ENCODE data around the gene TMEM212.
"Not testable (repeated sequence)": the region's sequence is repeated elsewhere in the genome, so short reads cannot be mapped to it uniquely, and the experiment has no call there.

Gene TMEM212

DNA sequence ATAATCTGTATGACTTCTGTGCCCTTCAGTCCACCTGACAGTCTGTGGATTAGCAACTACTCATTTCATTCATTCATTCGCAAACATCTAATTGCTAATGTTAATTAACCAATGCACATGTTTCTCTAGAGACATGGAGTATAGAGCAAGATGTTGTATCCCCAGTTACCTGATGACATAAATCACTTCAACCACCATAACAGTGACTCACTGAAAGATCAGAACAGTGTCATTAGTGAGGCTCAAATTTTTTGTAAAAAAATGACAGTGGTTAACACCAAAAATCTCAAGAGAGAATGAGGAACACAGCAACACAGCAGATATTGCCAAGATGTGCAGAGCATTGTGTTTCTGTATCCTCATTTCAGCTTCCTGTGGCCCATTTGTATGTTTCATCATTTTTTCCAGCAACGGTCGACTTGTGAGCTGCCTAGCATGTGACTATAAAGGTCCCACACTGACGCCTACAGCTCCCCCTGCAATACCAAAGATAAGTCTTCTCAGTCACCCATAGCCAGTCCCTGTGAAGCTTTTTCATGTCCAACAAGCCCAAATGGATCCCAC lies 29.2 kb upstream of the TMEM212 start:
- DNase-seq: peak; percentile 93 to 99

DNA sequence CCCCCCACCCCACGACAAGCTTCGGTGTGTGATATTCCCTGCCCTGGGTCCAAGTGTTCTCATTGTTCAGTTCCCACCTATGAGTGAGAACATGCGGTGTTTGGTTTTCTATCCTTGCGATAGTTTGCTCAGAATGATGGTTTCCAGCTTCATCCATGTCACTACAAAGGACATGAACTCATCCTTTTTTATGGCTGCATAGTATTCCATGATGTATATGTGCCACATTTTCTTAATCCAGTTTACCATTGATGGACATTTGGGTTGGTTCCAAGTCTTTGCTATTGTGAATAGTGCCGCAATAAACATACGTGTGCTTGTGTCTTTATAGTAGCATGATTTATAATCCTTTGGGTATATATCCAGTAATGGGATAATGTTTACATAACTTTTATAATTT lies 28.5 kb upstream of the TMEM212 start:
- not testable (repeated sequence) for DNase-seq

DNA sequence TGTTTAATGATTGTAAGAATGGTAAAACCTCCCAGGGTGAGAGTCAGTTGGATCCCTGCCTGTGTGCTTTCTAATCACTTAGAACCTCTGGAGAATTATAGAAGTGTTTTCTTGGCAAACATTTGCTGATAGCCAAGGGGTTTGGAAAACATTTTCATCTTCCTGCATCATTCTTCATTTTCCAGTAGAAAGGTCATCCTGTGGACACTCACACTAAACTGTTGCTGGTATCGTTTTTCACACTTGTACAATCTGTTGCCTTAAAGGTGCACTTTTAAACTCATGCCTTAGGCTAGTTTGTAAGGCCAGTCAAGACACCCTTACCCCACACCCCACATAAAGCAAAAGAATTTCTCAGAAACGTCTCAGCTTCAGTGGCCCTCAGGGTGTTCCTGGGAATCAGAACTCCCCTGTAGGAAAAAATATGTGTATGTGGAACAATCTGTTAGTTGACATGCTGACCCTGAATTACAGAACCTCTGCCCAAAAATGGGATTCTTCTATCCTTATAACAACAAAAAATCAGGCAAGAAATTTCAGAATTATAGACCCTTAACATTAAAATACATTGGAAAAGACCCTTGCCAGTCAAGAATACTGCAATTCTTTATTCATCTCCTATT lies 27.1 kb upstream of the TMEM212 start:
- DNase-seq: no peak

DNA sequence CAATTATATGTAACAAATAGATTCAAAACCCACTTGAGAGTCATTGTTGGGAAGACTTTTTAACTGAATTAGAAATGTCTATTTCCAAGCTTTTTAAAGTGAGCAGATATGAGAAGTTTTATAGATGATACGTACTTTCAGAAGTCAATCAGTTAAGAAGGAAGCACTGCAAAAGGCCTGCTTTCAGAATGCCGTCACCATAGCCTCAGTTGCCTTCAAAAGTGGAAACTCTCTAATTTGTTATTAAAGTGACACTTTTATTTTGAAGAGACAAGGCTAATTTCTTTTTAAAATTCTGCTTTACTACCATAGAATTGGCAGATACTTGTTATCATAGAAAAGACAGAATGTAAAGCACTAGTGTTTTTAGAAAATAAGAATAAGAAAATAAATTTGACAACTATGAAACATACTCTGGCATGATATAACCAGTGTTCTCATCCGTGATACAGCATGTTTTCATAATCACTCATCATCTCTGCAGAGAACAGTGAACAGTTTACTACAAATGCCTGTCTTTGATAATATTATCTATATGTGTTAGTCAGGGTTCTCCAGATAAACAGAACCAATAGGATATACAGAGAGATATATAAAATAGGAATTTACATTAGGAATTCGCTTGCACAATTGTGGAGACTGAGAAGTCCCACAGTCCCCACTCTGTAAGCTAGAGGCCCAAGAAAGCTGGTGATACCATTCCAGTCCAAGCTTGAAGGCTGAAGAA lies 25.9 kb upstream of the TMEM212 start:
- no peak for DNase-seq

DNA sequence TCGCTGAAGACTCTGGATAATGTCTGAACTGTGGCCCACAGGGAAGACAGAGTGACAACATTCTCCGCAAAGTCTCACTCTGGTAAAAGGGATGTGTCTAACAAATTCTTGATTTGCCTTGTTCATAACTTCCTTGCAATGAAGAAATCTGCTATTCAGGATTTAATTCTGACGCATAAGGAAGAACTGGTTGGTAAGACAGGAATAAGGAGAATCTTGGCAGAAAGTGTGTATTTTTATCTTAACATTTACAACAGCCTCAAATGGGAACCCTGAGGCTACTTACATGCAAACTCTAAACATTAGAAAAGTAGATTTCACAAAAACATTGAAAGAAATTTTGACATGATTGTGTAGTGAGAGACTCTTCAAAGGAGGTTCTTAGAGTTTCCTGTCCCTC lies 22.1 kb upstream of the TMEM212 start:
- DNase-seq: no peak

DNA sequence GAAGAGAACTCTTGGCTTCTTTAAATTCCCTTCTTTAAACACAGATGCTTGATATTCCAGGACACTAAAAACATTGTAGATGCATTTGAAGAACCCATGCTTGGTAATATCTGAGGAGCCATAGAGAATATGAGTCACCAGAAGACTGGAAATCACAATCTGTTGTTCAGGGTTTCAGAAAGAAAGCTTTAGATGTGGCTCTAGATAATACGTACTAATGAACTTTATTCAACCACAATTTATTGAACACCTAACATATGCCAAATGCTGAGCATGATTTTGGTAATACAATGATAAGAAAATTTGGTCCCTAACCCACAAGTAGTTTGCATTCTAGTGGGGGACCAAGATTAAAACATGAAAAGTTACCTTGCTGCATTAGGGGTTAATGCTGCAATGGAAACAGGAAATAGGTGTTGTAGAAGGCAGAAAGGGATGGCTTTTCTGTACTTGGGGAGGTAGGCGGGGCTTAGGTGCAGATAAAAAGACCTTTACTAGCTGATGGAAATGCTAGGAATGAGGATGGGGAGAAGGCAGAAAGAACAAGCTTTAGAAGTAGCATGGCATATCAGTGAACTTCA lies 21.3 kb upstream of the TMEM212 start:
- DNase-seq: no peak

DNA sequence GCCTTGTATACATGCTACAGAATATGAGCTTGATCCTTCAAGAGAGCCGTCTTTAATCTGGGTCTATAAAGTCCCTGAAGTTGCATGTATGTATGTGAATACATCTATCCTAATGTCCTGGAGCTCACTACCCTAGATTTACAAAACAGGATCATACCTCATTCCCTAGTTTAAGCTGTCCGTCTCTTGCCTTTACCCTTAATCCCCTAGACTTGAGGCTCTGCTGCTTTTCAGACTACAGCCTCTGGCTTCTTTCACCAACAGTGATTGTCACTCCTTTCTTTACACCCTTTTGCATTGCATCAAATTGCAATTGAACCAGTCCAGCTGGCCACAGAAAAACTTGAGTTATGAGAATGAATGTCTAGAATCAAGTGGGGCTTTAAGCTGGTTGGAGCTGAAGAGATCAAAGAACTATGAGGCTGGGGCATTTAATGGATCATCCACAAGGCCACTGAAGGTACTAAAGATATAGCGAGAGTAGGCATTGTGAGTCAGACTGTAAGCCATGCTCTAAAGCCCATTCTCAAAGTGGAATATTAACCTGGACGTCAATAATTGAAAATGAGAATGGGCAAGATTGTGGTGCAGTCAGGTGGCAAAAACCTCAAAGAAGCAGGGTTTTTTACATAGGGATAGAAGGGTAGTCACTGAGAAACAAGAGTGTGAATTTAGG lies 20.6 kb upstream of the TMEM212 start:
- no peak for DNase-seq

DNA sequence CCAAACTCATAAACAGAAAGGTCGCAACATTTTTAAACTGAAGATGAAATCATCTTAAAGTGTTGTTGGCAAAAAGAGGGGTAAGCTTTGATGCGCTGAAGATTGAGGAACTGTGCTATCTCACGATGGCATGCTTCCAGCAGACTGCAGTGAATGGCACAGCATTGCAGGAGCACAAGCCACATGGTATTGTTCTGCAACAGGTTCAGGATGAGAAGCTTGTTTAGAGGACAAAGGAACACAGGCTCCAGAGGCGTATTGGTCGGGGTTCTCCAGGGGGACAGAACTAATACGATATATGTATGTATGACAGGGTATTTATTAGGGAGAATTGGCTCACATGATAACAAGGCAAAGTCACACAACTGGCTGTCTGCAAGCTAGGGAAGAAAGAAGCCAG lies 19.0 kb upstream of the TMEM212 start:
- DNase-seq: peak; percentile 60 to 78

DNA sequence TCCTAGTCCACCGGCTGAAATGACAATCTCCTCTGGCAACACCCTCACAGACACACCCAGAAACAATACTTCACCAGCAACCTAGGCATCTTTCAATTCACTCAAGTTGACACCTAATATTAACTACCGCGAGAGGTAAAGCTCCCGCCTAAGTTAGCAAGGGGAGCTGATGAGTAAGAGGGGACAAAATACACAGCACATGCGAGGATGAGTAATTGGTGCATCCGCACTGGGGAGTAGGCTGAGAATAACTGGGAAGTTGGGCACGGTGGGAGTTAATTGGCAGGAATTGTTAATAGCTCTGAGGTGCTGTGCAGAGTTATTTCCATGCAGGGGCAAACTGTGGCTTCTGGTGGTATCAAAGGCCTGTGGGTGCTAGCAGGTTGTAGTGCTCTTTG lies 18.3 kb upstream of the TMEM212 start:
- DNase-seq: peak; percentile 63 to 89

DNA sequence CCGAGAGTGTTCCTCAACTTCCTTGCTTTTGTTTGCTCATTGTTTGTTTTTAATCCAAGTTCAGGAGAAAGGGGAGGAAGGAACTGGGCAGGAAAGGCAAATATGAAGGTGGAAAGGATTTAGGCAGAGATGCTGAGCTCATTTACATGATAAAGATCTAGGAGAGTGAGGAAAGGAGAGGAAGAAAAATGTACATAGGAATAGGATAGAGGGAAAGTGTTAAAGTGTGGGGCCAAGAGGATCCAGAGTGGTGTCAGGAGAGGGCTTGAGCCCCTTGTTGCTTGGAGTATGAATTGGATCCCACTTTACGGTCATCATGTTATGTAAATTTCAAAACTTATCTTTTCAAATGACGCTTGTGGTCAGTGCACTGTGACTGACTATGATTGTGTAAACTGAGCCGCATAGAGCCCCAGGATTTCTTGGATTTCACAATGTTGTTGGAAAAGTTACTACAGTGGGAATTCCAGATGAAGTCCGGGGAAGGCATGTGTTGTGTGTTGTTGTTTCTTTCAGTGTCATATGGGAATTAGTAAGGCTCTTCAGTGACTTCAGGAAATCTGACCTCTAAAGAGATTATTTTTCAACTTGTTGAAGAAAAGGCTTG lies 17.8 kb upstream of the TMEM212 start:
- peak; percentile 96 to 99 for DNase-seq

DNA sequence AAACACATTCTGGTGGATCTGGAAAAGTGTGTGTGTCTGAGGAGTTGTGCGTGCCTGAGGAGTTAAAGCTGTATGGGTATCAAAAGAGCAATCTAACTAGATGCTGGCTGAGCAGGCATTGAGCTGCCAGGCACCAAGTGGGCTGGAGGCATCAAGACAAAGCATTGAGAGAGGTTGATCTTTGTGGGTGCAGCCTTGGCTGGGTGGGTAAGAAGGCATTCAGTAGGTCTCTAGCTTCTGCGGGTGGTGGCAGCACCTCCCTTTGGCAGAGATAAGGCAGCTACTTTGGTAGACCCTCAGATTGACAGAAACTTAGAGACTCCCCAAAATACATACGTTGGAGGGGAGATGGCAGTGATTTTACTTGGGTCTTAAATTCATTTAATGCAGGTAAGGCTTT lies 15.8 kb upstream of the TMEM212 start:
- DNase-seq: no peak

DNA sequence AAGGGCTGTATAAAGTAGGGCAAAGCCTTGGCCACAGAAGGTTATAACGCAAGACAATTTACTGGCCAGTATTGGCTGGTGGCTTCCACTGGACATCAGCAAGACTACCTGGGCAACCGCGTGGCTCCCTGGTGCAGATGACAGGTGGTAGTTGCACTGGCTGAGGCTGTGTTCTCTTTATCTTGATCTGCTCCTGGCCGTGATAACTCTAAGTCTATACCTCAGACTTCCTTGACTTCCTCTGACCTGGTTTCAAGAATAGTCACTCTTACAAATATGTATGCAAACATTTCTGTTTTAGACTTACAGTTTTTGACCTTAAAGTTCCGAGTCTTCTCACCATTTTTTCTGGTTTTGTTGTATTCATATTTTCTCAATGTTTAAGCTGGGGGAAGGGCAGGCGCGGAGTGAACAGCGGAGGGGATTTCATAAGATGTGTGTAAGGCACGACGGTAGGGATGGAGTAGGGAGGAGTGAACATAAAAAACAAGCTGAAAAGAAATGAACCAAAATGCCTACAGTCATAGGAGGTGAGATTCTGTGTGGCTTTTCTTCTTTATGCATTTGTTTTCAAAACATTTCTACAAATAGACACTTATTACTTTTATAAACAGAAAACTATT lies 15.2 kb upstream of the TMEM212 start:
- DNase-seq: no peak

DNA sequence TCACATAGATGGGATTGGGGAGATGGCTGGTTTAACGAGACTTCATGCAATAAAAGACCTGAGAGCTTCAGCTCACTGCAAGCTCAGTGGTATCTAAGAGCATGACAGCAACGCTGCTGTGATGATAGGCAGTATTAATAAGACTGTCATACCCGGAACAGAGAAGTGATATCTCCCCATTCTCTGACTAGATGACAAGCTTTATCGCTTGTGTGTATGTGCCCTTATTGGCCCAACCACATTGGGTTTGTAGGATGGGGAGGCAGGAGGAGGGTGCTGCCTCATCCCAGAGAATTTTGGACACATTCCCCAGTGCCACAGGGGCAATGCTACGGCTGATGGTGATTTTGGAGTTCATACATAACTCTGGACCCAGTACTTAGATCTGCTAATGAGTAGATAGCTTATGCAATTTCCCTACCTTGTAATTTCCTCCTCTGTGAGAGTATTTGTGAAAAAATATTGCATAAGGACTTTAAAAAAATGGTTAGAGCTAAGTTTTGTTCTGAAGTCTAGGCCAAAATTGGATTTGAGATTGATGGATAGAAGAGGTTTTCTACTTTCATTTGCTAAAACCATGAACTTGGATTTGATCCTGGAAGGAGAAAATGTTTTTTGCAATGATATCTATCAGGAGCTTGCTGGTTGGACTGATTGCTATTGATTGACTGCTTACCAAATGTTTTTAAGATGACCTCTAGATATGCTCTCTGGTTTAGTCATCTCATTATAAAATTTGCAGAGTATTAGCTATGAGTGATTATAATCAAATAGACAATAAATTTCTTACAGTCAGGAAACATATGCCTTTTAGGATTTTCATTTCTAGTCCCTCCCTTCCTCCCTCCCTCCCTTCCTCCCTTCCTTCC lies 14.0 kb upstream of the TMEM212 start:
- peak; percentile 57 to 67 for DNase-seq

DNA sequence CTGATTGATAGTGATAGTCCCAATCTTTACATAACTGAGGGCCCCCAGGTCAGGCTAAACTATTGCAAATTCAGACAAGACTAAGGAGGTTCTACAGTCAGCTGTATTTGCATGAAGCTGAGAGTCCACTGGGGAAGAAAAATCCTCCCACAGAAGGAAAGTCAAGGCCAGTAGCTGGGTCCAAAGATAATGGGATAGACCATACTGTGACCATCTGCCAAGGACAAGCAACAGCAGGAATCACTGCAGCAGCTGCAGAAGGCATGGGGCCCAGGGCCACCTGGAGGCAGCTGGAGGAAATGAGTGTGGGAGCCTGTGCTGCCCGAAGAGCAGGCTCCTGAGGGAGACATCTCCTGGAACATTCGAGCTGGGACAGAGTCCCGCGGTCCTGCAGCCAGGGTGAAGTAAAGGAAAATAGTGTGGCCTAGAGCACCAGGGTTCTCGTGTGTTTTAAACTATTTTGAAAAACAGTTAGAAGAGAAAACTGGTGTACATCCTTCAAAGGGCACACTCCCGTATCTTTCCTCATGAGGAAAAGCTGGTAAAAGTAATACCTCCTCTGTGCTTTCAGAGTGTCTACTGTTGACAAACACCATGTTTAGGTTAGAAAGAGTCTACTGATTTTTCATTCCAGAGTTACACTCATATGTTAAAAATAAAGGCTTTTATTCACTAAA lies 13.2 kb upstream of the TMEM212 start:
- DNase-seq: peak; percentile 45 to 60

DNA sequence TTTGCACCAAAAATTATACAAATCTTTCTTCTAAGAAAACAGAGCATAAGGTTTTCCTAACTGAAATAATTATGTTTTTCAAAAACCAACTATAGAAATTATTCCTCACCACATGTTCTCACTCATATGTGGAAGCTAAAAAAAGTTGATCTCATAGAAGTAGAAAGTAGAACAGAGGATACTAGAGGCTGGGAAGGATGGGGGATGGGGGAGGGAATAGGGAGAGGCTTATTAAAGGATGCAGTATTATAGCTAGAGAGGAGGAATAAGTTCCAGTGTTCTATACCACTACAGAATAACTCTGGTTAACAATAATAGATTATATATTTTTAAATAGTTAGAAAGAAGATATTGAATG lies 12.7 kb upstream of the TMEM212 start:
- no peak for DNase-seq

DNA sequence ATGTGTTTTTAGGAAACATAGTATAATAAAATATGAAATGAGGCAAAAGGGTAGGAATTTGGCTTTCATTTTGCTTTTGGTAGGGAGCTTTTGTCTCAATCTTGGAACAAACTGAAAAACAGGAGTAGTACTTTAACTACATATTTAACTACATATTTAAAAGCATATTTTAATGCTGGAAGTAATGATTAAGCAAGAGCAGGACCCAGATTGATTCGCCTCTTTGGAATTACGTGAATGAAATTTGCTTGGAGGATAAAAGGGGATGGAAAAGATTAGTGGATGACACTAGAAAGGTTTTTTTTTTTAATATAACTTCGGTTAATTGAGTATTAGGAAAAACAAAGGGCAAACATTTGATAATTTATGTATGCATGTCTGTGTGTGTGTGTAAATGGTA lies 11.2 kb upstream of the TMEM212 start:
- DNase-seq: no peak

DNA sequence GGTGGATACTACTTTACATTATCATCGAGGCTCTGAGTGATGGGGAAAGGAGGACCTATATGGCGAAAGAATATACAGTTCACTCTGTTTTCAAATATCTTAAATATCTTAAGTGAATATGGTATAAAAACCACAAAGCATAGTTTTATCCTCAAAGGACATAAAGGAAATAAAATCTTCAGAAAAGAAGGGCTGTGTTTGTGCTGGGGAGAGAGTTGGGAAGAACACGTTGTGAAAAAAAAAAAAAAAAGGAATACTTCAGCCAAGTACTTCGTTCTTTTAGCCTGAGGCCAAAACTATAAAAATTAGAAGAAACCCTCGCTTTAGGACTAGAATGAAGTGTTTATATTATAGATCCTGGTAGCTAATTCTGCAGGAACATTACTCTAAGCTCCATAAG lies 10.2 kb upstream of the TMEM212 start:
- DNase-seq: no peak

DNA sequence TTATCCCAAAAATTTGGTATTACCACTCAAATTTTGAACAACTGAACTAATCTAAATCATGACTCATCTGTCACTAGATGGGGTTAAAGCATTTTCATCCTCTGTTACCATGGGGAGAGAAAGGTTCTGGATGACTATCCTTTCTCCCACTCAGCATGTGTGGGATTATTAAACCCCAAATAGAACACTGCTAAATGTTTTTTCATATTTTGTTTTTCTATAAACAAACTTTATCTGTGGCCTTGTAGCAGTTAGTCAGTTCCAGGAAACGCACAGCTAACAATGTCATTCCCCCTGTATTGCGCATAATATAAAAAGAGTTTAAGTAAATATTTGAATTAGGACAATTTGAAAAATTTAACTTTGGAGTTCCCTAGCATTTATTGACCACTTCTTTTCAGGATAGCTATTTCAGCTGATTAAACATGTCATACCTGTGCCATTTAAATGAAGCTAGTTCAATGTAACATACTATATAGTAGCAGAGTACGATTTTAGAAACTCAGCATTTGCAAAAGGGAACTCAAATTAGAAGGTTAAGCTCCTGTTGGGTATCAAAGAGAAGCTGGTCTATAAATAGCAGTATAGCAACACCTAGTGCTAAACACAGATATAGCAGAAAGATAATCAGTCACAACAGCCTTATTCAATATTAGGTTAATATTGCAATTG lies 9.2 kb upstream of the TMEM212 start:
- DNase-seq: peak; percentile 57 to 65

DNA sequence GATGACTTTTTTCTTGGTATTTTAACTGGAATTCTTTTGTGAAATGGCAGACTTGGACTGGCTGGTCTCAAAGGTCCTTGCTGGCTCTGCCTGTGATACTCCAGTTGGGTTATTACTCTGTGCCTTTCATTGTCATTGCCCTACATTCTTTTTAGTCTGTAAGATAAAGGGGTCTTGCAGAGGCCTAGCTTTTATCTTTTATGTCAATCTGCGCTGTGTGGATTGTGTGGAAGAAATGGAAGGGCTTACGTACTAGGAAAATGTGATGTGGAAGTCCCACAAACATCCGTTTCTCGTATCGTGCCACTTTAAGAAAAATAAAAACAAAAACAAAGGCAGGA lies 8.7 kb upstream of the TMEM212 start:
- DNase-seq: no peak

DNA sequence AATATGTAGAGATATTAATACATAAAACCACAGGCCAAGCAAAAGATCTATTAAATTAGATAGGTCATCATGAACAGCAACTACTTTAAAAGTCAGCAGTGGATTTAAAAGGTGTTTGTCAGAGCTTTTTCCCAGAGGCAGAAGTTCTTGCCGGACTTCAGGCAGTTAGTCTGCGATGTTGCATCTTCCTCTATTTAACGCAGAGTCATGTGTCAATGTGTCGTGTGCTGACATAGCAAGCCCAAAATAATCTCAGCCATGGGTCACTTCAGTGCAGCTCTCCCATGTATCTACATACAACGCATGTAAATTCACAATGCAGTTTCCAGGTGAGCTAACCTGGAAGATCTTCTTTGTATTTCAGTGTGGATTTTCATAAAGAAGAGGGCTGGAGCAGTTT lies 8.0 kb upstream of the TMEM212 start:
- DNase-seq: peak; percentile 75 to 83

DNA sequence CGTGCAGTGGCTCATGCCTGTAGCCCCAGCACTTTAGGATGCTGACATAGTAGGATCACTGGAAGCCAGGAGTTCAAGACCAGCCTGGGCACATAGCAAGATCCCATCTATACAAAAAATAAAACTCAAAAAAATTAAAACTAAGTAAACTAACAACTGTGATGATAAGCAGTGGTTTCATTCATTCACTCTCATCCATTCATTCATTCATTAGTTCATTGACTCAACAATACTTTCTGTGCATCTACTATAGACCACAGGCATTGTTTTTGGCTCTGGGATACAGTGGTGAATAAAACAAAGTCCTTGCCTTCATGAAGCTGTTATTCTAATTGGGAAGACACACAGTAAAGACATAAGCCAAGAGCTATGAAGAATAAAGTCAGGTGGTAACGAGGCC lies 7.5 kb upstream of the TMEM212 start:
- no peak for DNase-seq
